H1 (cell line): ENCODE data around the gene CAPN13. TPM values are rescaled to one million over a fixed set of nuclear protein-coding genes. Genes with fewer than 3 reads are reported as not detected.

Experiments
- BRCA1 ChIP-seq: IDR thresholded peaks from 2 replicates; pipeline ENCODE4 v1.6.1; 2012; ENCODE audit warnings: low read depth, low read length, improper control_type of control experiment
- CBX5 ChIP-seq: fragments of 300-800, 300-1000 bp; sonication (generic); IDR thresholded peaks from 2 replicates; pipeline ENCODE4 v1.7.1; 2016; ENCODE audit warnings: antibody characterized with exemption, low read length, low read depth
- CHD7 ChIP-seq: fragments of 300-600 bp; sonication (generic); IDR thresholded peaks from 2 replicates; pipeline ENCODE4 v1.7.1; 2012; ENCODE audit warnings: low read length, moderate library complexity, mild to moderate bottlenecking, inconsistent platforms; ENCODE audit not compliant: insufficient replicate concordance
- HDAC6 ChIP-seq: IDR thresholded peaks from one replicate; pipeline ENCODE4 v1.7.1; 2012; ENCODE audit warnings: low read depth, mild to moderate bottlenecking, inconsistent platforms, low read length, moderate library complexity
- RAD21 ChIP-seq, 2 experiments: IDR thresholded peaks in 1 of 2; conservative IDR thresholded peaks in 1 of 2; 2 replicates each; pipeline ENCODE4 v1.6.1; 2011; ENCODE audit warnings: low read depth in 2 of 2, low read length in 2 of 2, improper control_type of control experiment in 1 of 2, inconsistent platforms in 1 of 2, mild to moderate bottlenecking in 1 of 2, moderate library complexity in 1 of 2
- RXRA ChIP-seq: IDR thresholded peaks from 2 replicates; pipeline ENCODE4 v1.6.1; 2011; ENCODE audit warnings: low read depth, mild to moderate bottlenecking, low read length, moderate library complexity; ENCODE audit not compliant: insufficient read depth
- SIRT6 ChIP-seq: IDR thresholded peaks from one replicate; pipeline ENCODE4 v1.7.1; 2012; ENCODE audit warnings: low read length, inconsistent platforms
- SUZ12 ChIP-seq: fragments of 200-600 bp; sonication (generic); IDR thresholded peaks from 2 replicates; pipeline ENCODE4 v1.6.1; 2012; ENCODE audit warnings: mild to moderate bottlenecking, inconsistent platforms, low read length, moderate library complexity, mixed read lengths
- TAF7 ChIP-seq: optimal IDR thresholded peaks from 2 replicates; pipeline ENCODE3; 2011; ENCODE audit warnings: low read depth, mild to moderate bottlenecking, inconsistent platforms, low read length, moderate library complexity, borderline replicate concordance
- TBP ChIP-seq: IDR thresholded peaks from 2 replicates; pipeline ENCODE4 v1.6.1; 2011; ENCODE audit warnings: low read depth, low read length, improper control_type of control experiment
- polyA plus RNA-seq, 7 experiments: library from polyadenylated mRNA; depleted of rRNA in 3 of 7; stranded (reverse) in 5 of 7; unstranded in 2 of 7; fragments of >200 nt in 5 of 7; fragments of 200-250 nt in 2 of 7; gene quantifications; 1 replicate in 5 of 7; 2 replicates in 1 of 7; 4 replicates in 1 of 7; pipeline versions ENCODE4 v1.2.1 to v1.2.3, GENCODE V29; 2011 to 2013; ENCODE audit warnings: missing spikeins in 2 of 7, mixed read lengths in 2 of 7
- total RNA-seq: library from RNA; stranded (reverse); fragmentation: NEBNext Ultra II Directional; extraction: Animal tissue kit (Norgen Biotek cat#: 25700); gene quantifications from 2 replicates; pipeline ENCODE4 v1.2.1, GENCODE V29; 2021
- TF ChIP-seq, protein P1 (sequence below): IDR thresholded peaks from 2 replicates; pipeline ENCODE4 v1.6.1; 2011; ENCODE audit warnings: low read length, improper control_type of control experiment

CAPN13 gene
- total and polyA plus RNA-seq, 2 of the 8 experiments (the other 6 are each of a cell fraction or from before 2014, with no cell fraction given): 2.4 TPM

- TF ChIP-seq CHD7 (no peak), SUZ12 (no peak), RXRA (no peak), BRCA1 (no peak), CBX5 (no peak), TBP (peak; percentile 41; the same call in 1 of the 2 replicates), SIRT6 (no peak), HDAC6 (no peak), RAD21 (IDR thresholded peaks at IDR 0.05 in 1 of 2, conservative IDR thresholded peaks at IDR 0.05 in 1 of 2; ENCODE audit: low read depth in 2 of 2, low read length in 2 of 2) (peak; percentile 7 to 19; a peak in 1 of 4 replicates), TAF7 (peak; percentile 39)
- TF ChIP-seq, protein P1, sequence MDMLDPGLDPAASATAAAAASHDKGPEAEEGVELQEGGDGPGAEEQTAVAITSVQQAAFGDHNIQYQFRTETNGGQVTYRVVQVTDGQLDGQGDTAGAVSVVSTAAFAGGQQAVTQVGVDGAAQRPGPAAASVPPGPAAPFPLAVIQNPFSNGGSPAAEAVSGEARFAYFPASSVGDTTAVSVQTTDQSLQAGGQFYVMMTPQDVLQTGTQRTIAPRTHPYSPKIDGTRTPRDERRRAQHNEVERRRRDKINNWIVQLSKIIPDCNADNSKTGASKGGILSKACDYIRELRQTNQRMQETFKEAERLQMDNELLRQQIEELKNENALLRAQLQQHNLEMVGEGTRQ: no peak
Observed at GRCh38 chr2:30807249-30807648, at the start of gene CAPN13 (continued).
